NOMO-1 treated with DMSO at 0.1 percent for 48 hours (cell line): Measurements from ENCODE around the gene COL4A6.

Source experiments
- DNase-seq: peaks from one replicate; lab custom pipeline; 2025; ENCODE audit not compliant: unreplicated experiment; lab: John Stamatoyannopoulos, UW

COL4A6 gene

DNA sequence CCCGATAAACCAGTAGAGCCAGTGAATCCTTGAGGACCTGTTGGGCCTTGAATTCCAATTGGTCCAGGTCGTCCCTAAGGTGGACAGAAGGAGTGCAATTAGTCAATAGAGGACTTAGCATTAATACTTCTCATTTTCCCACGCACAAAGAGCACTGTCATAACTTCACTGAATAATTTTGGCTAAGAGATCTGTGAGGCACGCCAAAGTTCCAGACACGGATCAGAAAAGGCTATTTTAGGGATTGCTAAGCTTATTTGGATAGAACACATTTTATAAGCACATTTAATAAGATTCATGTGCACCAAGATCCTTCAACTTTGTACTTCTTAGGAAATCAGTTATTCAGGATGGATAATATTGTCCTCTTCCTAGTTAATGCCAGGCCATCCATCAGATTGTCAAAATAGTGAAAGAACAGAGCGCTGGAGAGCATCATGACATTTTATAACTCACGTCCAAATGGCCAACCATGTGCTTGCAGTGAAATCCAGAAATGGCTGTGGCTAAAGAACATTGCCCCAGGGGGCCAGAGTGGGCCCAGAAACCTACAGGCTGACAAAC, 216.8 kb downstream of the COL4A6 start:
- no peak for DNase-seq

DNA sequence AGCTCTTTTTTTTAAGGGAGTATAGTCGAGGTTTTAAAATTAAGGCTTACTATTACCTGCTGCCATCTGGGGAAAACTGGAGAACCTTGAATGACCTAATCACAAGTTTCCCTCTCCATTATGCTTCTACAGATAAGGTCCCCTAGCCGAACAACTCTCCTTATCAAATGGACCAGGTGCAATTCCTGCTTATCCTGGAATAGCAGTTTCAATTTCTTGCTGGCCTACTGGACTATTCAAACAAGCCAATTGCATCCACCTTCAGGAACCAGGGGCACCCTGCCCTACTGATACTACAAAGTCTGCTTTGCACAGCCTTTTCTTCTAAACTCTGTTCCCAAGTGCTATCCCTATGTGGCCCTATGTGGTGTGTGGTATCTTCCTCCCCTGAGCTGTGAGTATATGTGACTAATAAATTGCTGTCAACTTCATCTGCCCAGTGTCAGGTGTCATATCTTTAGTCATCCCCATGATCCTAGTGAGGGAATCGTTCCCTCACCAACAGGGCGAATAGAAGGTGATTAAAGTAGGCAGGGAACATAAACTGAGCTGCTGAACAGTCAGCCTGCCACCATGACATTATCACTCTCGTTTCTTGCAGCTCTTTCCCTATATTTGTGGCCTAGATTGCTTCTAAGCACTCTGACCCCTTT, 218.1 kb downstream of the COL4A6 start:
- no peak for DNase-seq

DNA sequence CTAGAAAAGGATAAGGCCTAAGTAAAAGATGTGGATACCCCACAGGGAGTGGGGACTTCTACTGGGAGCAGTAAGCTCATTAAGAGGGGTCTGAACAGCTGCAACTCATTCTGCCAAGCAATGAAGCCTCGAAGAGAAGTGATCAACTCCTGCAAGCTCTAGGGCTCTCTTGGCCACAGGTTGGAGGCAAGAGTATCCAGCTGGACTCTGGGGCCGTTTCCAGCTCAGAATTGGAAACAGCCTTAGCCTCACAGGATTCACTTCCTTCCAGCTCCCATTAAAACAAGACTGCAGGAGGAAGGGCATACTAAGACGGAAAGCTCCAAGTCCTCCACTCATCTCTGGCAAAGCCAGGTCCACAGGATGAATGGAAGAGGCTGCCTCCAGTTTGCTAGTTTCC, 220.3 kb downstream of the COL4A6 start:
- no peak for DNase-seq

DNA sequence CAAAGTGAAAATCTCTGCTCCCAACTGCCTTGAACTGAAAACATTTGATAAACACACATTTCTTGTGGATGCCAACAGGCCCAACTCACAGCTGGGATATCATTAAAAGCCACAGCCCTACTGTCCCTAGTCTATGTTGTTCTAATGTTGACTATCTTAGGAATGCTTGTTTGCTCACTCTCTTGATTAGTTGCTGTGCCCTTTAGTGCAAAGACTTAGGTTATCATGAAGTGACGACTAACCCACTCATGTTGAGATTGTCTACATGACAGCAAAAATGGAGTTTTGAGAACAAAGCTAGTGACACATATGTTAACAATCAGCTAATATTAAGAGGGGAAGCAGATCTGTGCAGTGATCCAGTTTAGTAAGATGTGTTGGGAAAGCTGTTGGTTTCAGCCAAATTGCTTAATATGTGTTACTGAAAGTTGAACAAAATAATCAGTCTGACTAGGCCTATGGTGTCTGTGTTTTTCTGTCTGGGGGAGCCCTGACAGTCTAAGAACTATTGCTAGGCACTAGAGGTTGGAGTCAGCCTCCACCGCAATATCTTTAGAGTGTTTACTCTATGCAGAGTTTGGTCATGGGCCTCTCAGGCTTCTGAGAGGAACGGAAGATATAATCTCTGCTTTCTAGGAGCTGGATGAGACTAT, 221.2 kb downstream of the COL4A6 start:
- no peak for DNase-seq

DNA sequence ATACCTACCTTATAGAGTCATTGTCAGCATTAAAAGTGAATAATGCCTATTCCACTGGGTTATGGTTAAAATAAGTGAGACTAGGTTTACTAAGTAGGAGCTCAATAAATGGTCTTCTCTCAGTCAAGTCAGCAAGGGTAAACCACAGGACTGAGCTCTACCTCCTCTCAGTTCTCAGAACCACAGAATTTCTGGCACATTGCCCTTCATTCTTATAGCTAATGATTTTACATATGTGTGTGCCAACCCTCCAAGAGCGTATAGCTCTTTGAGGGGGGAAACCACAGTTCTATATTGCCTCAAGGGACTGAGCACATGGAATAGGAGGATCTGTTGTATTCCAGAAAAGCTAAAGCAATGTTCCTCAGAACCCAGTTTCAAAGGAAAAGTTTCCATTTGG, 221.8 kb downstream of the COL4A6 start:
- no peak for DNase-seq

DNA sequence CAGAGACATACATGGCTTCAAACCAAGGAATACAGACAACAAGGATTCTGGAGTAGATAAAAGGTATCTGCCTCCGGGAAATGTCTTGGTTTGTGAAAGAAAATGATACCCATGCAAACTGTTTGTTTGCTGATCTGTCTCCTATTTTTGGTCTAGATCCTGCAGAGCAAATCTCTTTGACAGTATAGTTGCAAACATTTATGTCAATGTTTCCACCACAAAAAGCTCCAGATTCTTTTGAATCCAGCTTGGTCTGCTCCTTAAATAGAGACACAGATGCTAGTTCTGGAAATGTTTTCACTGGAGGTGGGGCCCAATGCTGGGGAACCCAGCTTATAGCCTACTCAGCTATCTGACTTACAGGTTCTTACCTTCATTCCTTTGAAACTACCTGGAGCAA, 226.9 kb downstream of the COL4A6 start:
- DNase-seq: no peak

DNA sequence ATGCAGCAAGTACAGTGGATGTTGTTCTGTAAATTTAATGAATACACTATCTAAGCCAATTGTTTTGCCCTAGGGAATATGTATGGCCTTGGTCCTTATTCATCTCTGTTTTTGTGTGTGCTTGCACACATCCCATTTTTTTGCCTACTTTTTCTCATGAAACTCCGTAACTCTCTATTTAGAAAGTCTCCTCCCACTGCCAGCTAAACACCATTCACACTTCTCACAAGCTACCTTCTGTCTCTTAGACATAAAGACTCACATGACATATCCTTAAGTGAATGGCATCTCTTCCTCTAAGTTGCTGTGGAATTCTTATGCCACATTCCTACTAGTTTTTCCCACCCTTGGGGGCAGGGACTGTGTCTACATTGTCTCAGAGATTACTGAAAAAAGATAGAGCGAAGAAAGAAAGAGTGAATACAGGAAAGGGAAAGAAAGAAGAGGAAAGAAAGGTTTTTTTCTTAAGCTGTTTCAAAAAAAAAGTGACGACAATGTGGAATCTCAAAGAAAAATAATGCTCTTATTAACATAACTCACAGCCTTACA, 229.1 kb downstream of the COL4A6 start:
- DNase-seq: no peak

DNA sequence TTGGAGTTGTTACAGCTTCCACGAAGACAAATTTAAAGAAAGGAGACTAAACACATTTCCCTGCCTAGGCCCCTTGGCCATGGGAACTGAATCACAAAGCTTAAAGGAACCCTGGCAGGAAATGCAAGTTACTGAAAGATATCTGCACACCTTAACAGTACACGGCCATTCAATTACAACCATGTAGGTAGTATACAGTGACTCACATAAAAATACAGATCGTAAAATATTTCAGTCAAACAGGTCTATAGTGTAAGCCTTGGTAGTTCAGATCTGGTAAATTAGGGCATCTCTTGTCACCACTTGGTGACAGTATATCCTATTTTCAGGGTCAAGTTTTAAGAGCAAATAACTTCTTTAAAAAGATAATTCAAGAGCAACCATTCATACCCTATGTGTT, 234.7 kb downstream of the COL4A6 start:
- no peak for DNase-seq

DNA sequence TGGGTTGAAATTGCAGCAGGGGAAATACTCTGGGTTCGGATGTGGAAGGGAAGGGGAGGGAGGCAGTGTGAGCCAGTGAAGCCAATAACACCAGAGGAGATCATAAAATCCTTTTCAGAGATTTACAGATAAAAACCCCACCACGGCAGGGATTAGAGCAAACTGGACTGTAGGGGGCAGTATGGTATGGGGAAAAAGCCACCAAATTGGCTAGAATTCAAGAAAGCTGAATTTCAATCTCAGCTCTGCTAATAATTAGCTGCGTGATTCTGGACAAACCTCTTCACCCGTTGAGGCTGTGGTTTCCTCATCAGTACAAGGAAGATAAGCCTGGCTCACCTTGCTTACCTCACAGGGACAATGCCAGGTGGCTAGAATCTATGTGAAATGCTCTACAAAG, 238.5 kb downstream of the COL4A6 start:
- DNase-seq: peak; percentile 1

DNA sequence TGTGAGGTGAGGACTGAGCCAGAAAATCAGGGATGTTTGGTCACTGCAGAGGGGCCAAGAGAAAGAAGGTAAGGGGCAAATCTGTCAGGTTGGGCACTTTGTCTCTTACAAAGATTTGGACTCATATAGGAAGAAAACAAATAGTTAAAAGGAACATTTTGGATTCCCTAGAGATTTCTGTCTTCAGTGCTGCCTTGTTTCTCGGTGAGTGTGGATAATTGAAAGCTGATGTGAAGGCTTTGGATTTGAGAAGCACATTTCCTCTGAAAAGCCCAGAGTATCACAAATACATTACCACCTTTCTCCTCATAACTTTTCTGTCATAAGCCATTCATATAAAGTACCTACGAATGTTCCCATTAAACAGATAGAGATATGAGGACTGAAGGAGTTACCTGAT, 239.2 kb downstream of the COL4A6 start:
- no peak for DNase-seq

DNA sequence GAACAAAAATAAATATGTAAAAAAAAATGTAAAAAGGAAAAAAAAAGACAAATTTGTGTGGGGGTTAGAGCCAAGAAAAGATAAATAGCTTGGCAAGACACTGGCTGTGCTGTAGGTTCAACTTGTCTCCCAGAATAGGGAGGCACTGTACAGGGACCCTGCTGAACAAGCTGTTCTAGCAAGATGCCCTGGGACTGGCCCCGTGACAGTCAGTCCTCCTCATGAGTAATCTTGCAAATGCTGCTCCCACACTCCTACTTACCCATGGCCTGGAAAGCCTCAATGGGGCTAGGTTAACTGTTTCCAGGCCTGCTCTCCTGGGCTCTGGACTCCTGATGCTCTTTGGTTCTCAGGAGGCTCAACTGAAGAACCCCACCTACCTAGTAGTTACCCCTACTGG, 239.8 kb downstream of the COL4A6 start:
- DNase-seq: no peak

DNA sequence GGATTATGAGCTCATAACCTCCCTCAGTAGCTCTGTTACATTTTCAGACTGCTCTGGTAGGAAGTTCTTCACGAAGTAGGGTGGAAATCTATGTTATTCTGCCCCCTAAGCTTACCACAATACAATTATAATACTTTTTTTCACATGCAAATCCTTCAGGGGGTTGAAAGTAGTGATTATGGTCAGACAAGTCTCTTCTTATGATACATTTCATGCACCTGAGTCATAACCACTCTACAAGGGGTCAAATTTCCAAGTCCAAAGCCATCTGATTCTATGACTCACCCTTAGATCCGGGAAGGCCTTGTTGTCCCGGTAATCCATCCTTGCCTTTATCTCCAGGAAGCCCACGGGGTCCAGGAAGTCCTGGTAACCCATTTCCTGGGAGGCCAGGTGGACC, 251.4 kb downstream of the COL4A6 start:
- no peak for DNase-seq

DNA sequence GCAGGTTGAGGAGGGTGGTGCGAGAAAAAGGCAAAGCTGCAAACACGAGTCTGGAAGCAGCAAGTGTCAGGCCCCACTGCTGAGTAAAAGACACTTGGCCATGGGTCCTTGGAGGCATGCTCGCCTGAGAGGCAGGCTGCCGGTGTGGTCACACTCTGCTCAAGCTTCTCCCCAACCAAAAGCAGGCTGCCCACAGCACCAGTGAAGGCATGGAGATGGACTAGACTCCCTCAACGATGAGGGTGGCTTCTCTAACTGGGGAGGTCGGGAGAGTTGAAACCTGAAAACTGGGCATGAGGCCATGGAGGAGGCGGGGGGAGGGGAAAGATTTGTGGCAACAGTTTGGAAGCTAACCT, 260.1 kb downstream of the COL4A6 start:
- no peak for DNase-seq

DNA sequence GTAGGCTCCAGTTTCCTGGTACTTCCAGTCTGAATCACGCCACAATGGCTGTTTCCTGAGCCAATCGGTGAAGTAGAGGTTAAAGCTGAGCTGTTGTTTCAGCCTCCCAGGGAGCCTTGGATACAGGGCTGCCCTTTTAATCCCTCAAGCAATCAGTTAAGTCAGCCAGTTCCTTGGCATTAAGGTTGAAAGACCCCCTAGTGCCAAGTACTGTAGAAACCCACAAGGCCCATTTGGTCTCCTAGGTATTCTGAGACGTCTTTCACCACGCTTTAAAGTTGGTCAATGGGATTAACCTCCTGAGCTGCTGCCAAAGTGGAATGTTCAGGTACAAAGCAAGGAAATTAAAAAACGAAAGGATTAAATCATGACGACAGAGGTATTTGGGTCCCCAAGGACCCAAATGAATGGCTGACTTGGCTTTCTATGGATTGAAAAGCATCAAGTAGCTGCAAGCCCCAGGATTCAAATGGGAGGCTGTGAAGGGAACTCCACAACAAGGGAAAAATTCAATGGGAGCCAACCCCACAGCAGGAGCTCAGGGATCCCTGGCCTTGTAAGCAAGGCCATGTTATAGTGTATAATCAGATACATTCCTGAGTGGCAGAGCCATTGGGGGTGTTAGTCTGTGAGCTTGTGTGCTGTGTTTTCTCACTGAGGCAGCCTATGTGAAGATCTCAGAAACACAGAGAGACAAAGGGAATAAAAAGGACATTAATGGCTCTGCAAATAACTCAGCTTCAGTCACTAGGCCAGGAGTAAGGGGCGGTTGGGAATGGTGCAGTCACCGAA, 260.7 kb downstream of the COL4A6 start:
- no peak for DNase-seq

DNA sequence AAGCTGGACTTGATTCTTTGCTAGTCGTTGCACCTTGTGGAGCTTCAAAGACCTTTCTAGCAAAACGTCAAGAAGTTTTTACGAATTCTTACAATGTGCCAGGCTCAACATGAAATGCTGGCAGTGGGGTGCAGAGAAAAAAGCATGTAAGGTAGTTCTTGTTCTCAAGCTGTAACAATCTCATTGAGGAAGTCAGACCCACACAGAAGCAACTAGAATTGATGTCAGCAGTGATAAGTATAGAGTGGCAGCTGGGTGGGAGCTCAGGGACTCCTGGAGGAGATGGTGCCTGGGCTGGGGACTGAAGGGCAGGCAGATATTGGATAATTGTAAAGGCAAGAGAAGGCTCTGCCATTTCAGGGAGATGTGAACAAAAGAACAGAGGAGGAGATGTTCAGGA, 264.3 kb downstream of the COL4A6 start:
- no peak for DNase-seq

DNA sequence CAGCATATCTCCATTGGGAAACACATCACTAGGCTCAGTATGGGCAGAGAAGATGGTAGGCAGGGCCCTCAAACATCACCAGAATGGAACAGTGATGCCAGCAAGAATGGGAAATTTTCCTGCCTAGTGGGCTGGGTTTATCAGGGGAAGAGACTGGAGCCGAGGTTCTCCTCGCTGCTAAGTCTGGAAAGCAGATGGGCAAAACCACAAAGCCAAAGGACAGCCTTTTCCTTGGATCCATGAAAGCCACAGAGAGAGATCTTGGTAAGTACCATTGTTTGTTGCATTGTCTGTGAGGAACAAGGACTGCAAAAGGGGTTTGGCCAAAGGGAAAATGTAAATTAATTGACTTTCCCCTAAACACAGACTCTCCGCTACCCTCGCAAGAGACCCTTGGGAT, 266.6 kb downstream of the COL4A6 start:
- DNase-seq: no peak

DNA sequence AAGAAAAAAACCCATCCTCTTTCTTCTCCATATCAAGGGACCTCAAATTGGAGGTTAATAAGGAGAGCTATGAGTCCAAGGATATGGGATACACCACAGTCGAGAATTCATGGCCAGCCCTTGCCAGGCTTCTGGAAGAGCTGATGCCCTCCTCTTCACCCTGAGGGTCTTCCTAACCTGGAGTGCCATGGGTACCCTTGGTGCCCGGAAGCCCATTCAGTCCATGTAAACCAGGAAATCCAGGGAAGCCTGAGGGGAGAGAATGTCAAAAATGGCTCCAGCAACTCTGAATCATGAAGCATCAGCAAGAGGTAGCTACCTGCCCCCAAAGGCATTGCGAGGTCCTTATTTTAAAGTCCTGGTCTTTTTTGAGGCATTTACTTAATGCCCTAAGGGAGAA, 268.5 kb downstream of the COL4A6 start:
- no peak for DNase-seq

DNA sequence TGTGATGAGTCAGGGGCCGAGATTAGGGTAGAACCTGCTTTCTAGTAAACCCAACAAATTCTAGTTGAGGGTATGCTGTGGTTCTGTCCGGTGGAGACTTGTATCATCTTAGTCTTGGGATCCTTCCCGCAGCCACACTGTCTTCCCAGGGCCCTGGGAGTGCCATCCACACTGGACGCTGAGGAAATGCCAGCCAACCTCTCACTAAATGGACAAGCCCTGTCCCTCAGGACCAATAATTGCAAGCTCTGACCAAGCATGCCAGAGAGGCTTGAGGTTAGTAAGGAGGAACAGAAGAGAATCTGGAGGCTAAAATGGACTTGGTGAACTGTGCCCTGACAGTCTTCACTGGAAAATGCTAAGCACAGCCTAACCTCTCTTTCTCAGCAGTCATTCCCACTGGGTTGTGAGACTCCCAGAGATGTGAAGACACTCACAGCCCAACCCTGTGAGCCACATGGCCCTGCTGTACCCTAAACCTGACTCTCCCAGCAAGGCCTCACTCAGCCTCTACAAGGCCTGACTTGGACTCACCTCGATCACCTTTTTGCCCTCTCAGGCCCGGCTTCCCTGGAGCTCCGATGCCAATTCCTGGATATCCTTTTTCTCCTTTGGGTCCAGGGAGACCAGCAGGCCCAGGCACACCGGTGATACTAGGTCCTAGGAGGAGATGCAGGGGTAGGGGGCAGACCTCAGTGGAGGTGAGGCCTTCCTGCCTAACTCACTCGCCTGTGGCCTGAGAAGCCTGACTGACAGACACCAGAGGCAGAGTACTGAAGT, 269.1 kb downstream of the COL4A6 start:
- no peak for DNase-seq

DNA sequence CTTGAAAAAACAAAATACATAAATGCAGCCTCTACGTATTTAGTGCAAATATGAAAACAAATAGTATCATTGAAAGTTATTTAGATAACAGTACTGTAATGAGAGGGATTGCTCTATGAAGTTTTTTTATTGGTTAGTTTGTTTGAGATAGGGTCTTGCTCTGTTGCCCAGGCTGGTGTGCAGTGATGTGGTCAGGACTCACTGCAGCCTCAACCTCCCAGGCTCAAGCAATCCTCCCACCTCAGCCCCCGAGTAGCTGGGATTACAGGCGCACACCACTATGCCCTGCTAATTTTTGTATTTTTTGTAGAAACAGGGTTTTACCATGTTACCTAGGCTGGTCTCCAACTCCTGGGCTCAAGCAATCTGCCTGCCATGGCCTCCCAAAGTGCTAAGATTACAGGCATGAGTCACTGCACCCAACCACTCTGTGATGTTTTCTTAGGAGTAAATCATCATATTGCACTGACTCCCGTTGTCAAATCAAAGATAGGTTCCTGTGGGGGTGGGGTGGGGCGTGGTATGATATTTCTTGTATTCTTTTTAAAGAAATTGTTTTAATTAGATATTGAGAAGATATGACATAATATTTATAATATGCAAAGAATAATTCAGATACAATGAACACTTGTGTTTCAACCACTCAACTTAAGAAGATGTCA, 270.9 kb downstream of the COL4A6 start:
- DNase-seq: no peak

DNA sequence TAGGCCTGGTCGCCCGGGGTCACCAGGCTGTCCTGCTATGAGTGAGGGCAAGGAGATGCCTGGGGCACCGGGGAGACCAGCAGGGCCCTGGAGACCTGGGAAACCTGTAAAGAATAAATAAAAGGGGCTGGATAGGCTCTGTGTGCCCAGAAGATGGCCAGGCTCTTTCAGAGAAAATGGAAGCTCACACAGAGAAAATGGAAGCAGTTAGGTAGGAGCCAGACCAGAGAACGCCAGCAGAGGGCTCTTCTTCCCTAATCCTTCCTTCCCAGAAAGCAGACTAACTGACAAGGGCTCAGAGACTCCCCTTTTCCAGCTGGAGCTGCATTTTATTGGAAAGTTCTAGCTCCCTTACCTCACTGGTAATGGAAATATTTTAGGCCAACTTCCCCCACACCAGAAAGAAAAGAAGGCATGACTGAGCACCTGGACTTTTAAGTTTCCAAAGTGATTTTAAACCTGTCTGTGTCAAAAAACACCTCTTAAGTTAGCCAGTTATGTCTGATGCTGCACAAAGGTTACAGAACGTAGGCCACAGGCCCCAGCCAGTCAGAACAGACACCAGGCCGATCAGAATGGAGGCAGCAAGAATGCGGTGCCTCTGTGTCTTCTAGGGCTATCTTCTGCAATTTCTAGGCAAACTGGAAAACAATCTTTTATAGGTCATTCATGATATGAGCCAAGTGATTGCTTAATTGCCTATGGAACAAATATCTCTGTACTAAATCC, 272.7 kb downstream of the COL4A6 start:
- no peak for DNase-seq
